Bronchial epithelial cell (primary cell): ENCODE data around the gene TAPBPL. TPM values are rescaled to one million over a fixed set of nuclear protein-coding genes. Genes with fewer than 3 reads are reported as not detected.

Experiments used
- DNase-seq: peaks from one replicate; pipeline ENCODE4 v3.0.0-alpha.2; 2010; ENCODE audit warnings: low read depth
- FAIRE-seq: peaks from 2 replicates; lab custom pipeline; 2011; peaks lifted over from hg19 to GRCh38; lab: Jason Lieb, UNC
- H3K27me3 ChIP-seq: 2 replicates; pipeline ENCODE4 v1.5.1; 2011; ENCODE audit warnings: low read length; ENCODE audit not compliant: control insufficient read depth, insufficient read depth
- H3K36me3 ChIP-seq: 2 replicates; pipeline ENCODE4 v1.5.1; 2011; ENCODE audit warnings: low read length; ENCODE audit not compliant: control insufficient read depth, insufficient read depth
- H3K4me3 ChIP-seq: 2 replicates; pipeline ENCODE4 v1.5.1; 2011; ENCODE audit warnings: mild to moderate bottlenecking, low read depth, low read length, control low read depth
- total RNA-seq: library from RNA; depleted of rRNA; stranded (reverse); fragments of >200 nt; gene quantifications from 2 replicates; pipeline ENCODE4 v1.2.1, GENCODE V29; 2014
- TF ChIP-seq, protein P1 (sequence below): IDR thresholded peaks from 2 replicates; pipeline ENCODE4 v1.5.1; 2011; ENCODE audit warnings: mild to moderate bottlenecking, moderate library complexity, low read length, control low read depth, inconsistent platforms; ENCODE audit not compliant: insufficient read depth, severe bottlenecking

TAPBPL gene
- total RNA-seq, 1 donor from 2014 or later: 1.8 TPM

DNA sequence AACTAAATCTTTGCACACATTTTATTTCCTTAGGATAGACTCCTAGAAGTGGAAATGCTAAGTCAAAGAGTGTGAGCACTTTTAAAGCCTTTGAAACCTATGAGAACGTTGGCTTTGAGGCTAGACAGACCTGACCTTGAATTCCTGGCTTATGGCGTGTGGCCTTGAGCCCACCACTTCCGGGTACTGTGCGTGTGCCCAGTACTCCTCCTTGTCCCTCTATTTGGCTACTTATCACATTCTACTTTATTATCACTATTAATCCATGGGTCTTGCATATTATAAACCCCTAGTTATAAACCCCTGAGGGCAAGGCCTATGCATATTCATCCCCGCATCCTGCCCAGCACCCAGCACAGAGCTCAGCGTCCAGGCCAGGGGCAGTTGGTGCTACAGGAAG is 33.0 kb upstream of the TAPBPL start:
- Histone ChIP-seq H3K4me3 (no peak overlapping the region), H3K36me3 (no peaks in the 10 kb centered on the region), H3K27me3 (no peaks in the 10 kb centered on the region)
- FAIRE-seq: no peak
- DNase-seq: no peak
- TF ChIP-seq, protein P1, sequence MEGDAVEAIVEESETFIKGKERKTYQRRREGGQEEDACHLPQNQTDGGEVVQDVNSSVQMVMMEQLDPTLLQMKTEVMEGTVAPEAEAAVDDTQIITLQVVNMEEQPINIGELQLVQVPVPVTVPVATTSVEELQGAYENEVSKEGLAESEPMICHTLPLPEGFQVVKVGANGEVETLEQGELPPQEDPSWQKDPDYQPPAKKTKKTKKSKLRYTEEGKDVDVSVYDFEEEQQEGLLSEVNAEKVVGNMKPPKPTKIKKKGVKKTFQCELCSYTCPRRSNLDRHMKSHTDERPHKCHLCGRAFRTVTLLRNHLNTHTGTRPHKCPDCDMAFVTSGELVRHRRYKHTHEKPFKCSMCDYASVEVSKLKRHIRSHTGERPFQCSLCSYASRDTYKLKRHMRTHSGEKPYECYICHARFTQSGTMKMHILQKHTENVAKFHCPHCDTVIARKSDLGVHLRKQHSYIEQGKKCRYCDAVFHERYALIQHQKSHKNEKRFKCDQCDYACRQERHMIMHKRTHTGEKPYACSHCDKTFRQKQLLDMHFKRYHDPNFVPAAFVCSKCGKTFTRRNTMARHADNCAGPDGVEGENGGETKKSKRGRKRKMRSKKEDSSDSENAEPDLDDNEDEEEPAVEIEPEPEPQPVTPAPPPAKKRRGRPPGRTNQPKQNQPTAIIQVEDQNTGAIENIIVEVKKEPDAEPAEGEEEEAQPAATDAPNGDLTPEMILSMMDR: no peak

DNA sequence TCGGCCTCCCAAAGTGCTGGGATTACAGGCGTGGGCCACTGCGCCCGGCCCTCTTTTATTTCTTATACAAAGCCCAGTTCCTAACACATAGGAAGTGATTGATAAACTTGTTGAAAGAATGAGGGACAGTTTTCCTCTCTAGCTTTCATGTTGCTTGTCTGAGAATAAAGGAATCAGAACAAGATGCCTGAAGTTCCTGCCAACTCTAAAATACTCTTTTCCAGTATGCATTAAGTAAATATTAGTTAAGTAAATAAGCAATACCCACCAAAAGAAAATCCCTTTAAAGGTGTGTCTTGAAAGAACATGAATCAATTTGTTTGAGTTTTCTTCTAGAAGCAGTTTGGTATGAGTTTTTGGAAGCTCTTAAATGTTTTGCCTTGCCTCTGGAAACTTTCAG is 31.5 kb upstream of the TAPBPL start:
- FAIRE-seq (no peak), DNase-seq (peak; percentile 22)
- TF ChIP-seq, protein P1: no peak
- no peaks in the 10 kb centered on the region for H3K36me3 ChIP-seq
- no peak overlapping the region for H3K4me3 ChIP-seq
- H3K27me3 ChIP-seq: no peaks in the 10 kb centered on the region

DNA sequence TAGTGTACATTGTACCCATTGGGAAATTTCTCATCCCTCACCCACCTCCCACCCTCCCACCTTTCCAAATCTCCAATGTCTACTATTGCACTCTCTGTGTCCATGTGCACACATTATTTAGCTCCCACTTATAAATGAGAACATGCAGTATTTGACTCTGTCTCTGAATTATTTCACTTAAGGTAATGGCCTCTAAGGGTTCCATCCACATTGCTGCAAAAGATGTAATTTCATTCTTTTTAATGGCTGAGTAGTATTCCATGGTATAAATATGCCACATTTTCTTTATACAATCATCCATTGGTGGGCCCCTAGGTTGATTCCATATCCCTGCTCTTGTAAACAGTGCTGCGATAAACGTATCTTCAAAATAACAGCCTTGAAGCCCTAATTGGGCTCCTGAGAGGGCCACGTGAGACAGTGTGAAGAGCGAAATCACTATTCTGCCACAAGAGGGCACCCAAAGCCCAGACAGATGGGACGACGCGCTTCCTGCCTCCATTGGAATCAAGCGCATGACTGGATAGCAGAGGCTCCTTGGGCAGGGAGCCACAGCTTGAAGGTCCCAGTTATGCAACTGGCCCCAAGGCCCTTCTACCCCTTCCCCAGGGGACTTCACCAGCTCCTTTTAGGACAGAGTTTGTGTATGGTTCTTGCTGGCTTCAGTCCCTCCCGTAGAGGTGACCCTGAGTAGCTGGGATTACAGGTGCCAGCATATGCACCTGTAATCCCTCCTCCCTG is 28.4 kb upstream of the TAPBPL start:
- DNase-seq: peak; percentile 82
- peak; percentile 60 for FAIRE-seq
- Histone ChIP-seq H3K36me3 (no peaks in the 10 kb centered on the region), H3K4me3 (no peak overlapping the region), H3K27me3 (no peaks in the 10 kb centered on the region)
- TF ChIP-seq, protein P1: peak; percentile 85

DNA sequence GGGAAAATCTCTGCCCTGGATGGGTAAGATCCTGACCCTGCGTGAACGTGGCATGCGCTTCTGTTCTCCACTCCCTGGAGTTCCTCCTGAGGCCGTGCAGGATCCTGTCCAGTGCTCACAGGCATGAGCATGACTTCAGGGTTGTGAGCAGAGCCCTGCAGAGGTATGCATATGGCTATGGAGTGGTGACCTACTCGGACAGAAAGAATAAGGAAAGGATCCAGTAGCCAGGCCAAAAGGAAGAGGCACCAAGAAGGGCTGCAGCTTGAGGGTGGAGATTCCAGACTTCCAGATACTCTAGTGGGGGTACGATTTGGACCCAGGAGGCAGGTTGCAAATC is 27.9 kb upstream of the TAPBPL start:
- H3K4me3 ChIP-seq: no peak overlapping the region
- no peaks in the 10 kb centered on the region for H3K27me3 ChIP-seq
- no peak for DNase-seq
- TF ChIP-seq, protein P1: no peak
- H3K36me3 ChIP-seq: no peaks in the 10 kb centered on the region
- no peak for FAIRE-seq

DNA sequence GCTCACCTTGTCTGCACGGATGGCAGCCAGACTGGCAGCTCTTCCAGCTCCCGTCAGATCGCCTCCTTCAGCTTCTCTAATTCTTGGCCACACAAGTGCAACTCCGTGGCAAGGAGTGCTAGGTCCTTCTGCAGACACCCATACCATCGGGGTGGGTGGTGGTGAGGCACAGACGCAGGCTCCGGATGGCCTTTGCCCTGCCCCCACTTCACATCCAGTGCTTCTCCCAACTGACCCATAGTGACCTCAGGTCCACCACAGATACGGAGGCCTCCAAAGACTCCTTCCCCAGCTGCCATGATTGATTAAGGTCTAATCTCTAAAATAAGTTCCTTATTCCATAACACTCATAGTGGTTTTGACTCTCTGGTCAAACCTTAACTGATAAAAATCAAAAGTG is 27.0 kb upstream of the TAPBPL start:
- TF ChIP-seq, protein P1: no peak
- Histone ChIP-seq H3K4me3 (no peak overlapping the region), H3K36me3 (no peaks in the 10 kb centered on the region), H3K27me3 (no peaks in the 10 kb centered on the region)
- DNase-seq (no peak), FAIRE-seq (no peak)
